ENCODE results near the gene TEN1.
A peak's percentile ranks its signal among the peaks of the same experiment; 100 is the strongest.

The TEN1 gene

GRCh38 chr17:76003915-76004314 is 24.9 kb downstream of the TEN1 start:
- TF ChIP-seq, protein P1, sequence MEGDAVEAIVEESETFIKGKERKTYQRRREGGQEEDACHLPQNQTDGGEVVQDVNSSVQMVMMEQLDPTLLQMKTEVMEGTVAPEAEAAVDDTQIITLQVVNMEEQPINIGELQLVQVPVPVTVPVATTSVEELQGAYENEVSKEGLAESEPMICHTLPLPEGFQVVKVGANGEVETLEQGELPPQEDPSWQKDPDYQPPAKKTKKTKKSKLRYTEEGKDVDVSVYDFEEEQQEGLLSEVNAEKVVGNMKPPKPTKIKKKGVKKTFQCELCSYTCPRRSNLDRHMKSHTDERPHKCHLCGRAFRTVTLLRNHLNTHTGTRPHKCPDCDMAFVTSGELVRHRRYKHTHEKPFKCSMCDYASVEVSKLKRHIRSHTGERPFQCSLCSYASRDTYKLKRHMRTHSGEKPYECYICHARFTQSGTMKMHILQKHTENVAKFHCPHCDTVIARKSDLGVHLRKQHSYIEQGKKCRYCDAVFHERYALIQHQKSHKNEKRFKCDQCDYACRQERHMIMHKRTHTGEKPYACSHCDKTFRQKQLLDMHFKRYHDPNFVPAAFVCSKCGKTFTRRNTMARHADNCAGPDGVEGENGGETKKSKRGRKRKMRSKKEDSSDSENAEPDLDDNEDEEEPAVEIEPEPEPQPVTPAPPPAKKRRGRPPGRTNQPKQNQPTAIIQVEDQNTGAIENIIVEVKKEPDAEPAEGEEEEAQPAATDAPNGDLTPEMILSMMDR (IDR thresholded peaks at IDR 0.05; ENCODE audit: extremely low read depth, missing control alignments), result no peak
- no peak for DNase-seq (ENCODE audit: low spot score)

DNA sequence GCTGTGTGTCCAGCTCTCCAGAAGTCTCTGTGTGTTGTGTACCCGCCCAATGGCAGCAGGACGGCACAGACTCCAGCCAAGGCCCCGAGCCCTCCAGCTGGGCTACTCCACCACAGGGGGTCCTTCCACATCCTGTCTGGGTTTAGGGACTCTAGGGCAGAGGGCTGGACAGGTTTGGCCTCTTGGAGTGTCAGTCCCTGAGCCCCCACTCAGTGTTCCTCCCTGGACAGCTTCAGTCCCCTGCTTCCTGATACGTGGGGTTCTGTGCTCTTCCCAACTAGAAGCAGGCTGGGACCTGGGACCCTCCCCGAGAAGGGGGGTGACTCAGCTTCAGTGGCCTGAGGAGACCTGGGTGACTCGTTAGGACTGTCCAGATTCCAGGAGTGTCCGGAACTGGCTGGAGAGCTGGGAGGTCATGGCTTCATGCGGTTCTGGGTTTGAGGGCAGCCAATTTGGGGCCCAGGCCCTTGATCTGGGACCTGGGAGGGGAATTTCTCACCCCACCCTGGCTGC is 25.8 kb downstream of the TEN1 start:
- peak; percentile 20 for DNase-seq (ENCODE audit: low spot score)
- TF ChIP-seq, protein P1 (IDR thresholded peaks at IDR 0.05; ENCODE audit: extremely low read depth, missing control alignments), result no peak

DNA sequence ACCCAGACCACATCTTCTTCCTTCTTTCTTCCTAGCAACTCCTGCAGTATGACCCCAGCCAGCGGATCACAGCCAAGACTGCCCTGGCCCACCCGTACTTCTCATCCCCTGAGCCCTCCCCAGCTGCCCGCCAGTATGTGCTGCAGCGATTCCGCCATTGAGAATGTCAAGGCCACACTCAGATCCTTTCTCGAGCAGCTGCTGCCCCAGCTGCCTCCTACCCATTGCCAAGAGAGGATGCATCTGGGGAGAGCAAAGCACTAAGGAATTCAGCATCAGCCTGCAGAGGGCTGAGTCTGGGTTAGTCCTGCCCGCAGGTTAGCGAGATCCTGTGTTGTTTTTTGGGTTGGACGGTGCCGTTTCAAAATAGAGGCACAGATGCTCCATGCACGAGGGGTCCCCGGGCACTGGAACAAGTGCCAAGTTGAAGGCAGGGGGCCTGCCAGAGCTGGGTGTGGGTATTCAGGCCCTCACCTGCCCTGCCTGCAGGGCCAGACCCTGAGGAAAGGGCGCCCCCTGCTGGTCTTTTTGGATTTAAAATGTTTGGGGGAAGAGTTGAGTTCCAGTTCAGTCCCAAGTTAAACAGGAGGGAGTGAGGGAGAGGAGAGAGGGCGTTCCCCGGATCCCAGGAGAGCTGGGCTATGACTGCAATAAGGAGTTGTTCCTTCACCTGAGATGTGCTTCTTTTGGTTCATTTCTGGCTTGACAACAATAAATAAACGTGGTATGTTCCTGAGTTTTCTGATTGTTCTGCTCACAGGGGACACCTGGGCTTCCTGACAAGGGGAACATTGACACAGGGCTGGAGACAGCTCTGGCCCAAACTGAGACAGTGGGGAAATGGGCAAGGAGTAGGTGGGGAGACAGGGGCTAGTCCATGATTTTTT is 26.5 kb downstream of the TEN1 start:
- TF ChIP-seq, protein P1 (IDR thresholded peaks at IDR 0.05; ENCODE audit: extremely low read depth, missing control alignments), result peak; percentile 54
- DNase-seq (ENCODE audit: low spot score), result peak; percentile 92

GRCh38 chr17:76007131-76007849 is 28.2 kb downstream of the TEN1 start:
- no peak for DNase-seq (ENCODE audit: low spot score)
- TF ChIP-seq, protein P1 (IDR thresholded peaks at IDR 0.05; ENCODE audit: extremely low read depth, missing control alignments), result no peak

DNA sequence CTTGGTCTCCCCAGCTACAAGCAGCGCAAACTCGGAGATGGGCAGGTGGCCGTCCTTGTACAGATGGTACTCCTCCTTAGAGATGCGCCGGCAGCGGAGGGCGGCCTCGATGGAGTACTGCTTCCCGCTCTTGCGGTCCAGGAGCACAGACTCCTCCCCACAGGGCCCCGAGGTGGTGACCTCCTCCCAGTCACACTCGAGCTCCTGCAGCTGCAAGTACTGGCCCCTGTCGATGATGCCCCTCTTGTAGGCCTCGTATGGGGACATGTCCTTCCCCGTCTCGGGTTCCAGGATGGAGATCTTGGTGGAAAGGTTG is 28.8 kb downstream of the TEN1 start:
- no peak for DNase-seq (ENCODE audit: low spot score)

DNA sequence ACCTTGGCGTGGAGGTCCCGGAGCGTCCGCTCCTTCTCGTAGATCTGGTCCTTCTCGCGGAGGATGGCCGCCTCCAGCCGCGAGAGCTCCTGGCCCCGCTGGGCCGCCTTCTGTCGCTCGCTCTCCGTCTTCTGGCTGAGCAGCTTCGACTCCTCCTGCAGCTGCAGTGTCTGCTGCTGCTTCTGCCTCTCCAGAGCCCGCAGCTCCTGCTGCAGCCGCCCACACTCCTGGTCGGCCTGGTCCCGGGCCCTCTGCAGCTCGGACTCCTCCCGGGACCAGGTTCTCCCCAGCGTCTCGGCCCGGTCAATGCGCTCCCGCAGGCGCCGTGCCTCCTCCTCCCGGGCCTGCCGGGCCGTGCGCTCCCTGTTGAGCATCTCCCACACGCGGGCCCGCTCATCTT is 29.2 kb downstream of the TEN1 start:
- DNase-seq (ENCODE audit: low spot score), result no peak
- TF ChIP-seq, protein P1 (IDR thresholded peaks at IDR 0.05; ENCODE audit: extremely low read depth, missing control alignments), result no peak

More for the DNA sequence above, 28.8 kb downstream of the TEN1 start:
- TF ChIP-seq, protein P1 (IDR thresholded peaks at IDR 0.05; ENCODE audit: extremely low read depth, missing control alignments), result no peak

All from GM20000 (cell line).